NCI-H1417 treated with DMSO at 0.1 percent for 48 hours (cell line): Measurements from ENCODE around the gene NAA11.
"Not testable (repeated sequence)": the region's sequence is repeated elsewhere in the genome, so short reads cannot be mapped to it uniquely, and the experiment has no call there.

Experiments
- DNase-seq: peaks from one replicate; lab custom pipeline; 2025; lab: John Stamatoyannopoulos, UW

The NAA11 gene

GRCh38 chr4:79308137-79308536, 17.7 kb downstream of the NAA11 start:
- no peak for DNase-seq

GRCh38 chr4:79306795-79307194, 19.1 kb downstream of the NAA11 start:
- DNase-seq, result no peak

DNA sequence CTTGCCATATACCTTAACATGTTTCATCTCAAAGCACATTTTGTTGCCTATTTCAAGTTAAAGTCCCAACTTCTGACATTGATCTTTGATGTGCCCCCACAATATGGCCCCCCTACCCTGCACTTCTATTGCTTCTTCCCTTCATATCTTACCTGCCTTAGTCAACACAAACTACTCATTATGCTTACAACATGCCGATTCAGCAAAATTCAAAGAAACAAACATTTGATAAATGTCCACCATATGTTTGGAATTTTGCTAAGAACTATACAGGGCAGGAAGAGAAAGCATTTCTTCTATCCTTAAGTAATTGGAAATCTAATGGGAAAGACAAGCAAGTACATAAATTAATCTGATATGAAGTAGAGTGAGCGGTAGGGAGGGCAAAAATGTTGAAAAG, 25.6 kb downstream of the NAA11 start:
- DNase-seq, result no peak

- no peak for DNase-seq
Observed at GRCh38 chr4:79298484-79298883, 27.4 kb downstream of the NAA11 start.

GRCh38 chr4:79298027-79298426, 27.8 kb downstream of the NAA11 start:
- DNase-seq, result no peak

- no peak for DNase-seq
Observed at GRCh38 chr4:79297479-79297878, 28.4 kb downstream of the NAA11 start.

DNA sequence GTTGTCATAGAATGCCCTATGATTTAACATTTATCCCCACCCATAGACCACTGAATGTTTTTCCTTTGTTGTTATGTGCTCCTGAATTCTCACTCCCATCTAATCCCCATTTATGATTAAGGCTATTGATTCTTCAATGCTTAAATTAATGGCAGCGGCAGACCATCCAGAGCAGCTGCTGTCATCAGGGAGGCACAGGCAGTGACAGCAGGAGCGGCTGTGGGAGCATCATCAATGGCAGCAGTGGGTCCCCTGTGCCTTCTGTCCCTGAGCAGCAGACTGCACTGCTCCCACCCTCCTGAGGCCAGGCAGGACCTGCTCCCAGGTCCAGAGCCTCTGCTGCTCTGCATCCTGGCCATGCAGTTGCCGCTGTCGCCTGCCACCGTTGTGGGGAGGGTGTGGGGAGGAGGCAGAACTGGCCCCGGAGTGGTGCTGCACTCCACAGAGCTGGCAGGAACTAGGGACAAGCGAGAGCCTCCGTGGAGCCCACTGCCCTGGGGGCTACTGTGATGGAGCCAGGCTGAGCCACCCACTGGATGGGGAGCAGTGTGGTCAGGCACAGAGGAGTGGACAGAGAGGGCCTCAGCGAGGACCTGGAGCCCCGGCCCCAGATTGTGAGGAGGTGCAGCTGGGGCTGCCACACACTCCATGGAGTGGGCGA, 29.0 kb downstream of the NAA11 start:
- DNase-seq, result no peak

- no peak for DNase-seq
Observed at GRCh38 chr4:79295086-79295485, 30.8 kb downstream of the NAA11 start.

GRCh38 chr4:79294064-79294463, 31.8 kb downstream of the NAA11 start:
- DNase-seq, result no peak

DNA sequence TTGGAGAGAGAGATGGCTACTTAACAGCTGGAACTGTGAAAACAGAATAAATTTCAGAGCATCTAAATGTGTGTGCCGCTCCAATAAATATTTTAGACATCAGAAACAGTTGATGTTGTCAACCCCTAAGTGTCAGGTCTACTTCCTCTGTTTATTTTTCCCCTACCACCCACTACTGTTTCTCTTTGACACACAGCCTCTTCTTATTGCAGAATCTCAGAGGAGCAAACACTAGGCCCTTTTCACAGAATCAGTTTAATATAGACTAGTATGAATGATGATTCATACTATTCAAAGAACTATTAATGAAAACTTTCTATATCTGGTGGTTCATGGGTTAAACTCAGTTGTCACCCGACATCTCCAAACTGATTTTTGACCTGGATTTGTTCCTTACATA, 33.9 kb downstream of the NAA11 start:
- no peak for DNase-seq

- no peak for DNase-seq
Observed at GRCh38 chr4:79290376-79290775, 35.5 kb downstream of the NAA11 start.

DNA sequence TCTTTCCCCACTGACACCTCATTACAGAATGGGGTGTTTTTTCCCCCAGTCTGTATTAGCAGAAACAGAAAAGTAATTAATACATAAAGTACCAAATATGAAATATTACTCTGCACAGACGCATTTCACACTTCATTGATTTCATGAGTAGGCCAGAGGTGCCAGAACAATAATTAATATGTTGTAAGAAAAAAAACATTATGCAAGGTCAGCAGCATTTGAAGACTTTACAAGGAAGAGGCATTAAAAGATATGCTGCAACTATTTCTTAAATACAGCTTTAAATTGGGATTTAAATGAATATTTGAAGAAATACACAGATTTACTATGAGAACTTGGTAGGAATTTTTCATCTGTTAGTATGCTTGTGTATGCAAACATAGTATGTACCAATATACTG, 37.7 kb downstream of the NAA11 start:
- peak; percentile 37 for DNase-seq

DNA sequence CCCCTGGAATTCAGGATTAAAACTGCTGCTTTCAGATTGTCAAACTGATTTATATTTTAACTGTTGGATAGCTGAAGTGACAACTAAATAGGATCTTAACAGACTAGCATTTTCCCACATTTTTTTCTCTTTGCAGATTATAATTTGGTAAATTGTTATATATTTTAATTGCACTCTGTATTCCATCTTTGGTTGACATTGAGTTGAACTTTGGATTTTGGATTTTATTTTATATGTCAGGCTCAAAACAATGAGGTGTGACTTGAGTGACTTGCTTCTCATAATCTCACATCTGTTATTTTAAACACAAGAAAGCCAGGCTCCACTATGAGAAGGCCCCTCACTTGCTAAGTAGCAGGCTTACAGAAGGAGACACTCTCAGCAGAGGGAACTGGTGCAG, 38.1 kb downstream of the NAA11 start:
- DNase-seq, result peak; percentile 14

GRCh38 chr4:79287076-79287475, 38.8 kb downstream of the NAA11 start:
- no peak for DNase-seq

- DNase-seq, result no peak
Observed at GRCh38 chr4:79281566-79282359, 44.1 kb downstream of the NAA11 start.

- DNase-seq, result not testable (repeated sequence)
Observed at GRCh38 chr4:79277467-79277866, 48.4 kb downstream of the NAA11 start.

DNA sequence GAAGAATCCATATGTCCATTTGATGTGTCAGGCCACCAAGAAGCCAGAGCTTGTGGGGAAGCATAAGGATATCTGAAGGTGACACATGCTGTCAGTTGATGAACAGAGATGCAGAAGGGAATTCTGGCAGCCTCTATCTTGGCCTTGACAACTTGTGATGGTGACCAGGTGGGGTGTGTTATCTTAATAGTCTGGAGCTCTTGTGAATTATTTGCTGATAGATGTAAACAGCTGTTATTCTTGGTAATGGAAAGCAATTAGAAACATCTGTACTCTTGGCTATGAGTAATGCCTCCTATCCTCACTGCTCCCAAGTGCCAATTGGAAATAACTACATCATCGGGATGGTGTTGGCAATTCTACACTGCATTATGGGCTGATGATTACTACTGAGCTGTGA, 51.9 kb downstream of the NAA11 start:
- no peak for DNase-seq

DNA sequence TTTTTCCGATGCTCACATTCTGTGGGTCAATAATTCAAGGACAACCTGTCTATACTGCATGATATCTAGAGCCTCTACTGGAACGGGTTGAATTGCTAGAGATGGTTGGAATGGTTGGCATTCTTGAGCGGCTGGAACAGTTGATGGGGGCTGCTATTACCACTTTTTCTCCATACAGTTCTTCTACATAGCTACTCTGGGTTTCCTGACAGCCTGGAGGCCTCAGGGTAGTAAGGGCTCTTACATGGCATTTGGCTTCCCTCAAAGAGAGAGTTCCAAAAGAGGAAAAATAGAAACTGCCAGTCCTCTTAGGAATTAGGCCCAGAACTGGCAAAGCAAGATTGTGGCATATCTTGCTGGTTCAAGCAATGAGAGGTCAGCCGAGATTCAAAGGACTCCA, 53.1 kb downstream of the NAA11 start:
- no peak for DNase-seq

- no peak for DNase-seq
Observed at GRCh38 chr4:79272126-79272525, 53.7 kb downstream of the NAA11 start.

GRCh38 chr4:79267671-79268070, 58.2 kb downstream of the NAA11 start:
- no peak for DNase-seq
